BE2C (cell line): ENCODE data around the gene MYDGF.

Experiments used
- DNase-seq: peaks from one replicate; pipeline ENCODE4 v3.0.0-alpha.2; 2020
- H3K27me3 ChIP-seq: fragments of 250-450 bp; sonication (Bioruptor Pico); 2 replicates; pipeline ENCODE4 v1.5.1; 2020; ENCODE audit warnings: mild to moderate bottlenecking
- H3K36me3 ChIP-seq: fragments of 250-450 bp; sonication (Bioruptor Pico); 2 replicates; pipeline ENCODE4 v1.5.1; 2020; ENCODE audit warnings: mild to moderate bottlenecking
- H3K4me1 ChIP-seq: fragments of 250-450 bp; sonication (Bioruptor Pico); 2 replicates; pipeline ENCODE4 v1.5.1; 2020
- H3K4me3 ChIP-seq: 2 replicates; pipeline ENCODE4 v1.5.1; 2011; ENCODE audit warnings: low read depth, low read length
- H3K9me3 ChIP-seq: fragments of 250-450 bp; sonication (Bioruptor Pico); 2 replicates; pipeline ENCODE4 v1.5.1; 2020
- CTCF ChIP-seq: IDR thresholded peaks from 2 replicates; pipeline ENCODE4 v1.5.1; 2012; ENCODE audit warnings: mild to moderate bottlenecking, low read depth, low read length

MYDGF gene

GRCh38 chr19:4673216-4673615 is 3.1 kb upstream of the MYDGF start:
- no peak for TF ChIP-seq CTCF
- Histone ChIP-seq H3K4me1 (peaks cover 8% of the 10 kb centered on the region), H3K36me3 (peaks cover 16% of the 10 kb centered on the region), H3K27me3 (no peaks in the 10 kb centered on the region), H3K9me3 (no peaks in the 10 kb centered on the region), H3K4me3 (no peak overlapping the region)
- DNase-seq, result no peak

- Histone ChIP-seq H3K9me3 (no peaks in the 10 kb centered on the region), H3K4me1 (peaks cover 8% of the 10 kb centered on the region), H3K4me3 (no peak overlapping the region), H3K27me3 (no peaks in the 10 kb centered on the region), H3K36me3 (peaks cover 25% of the 10 kb centered on the region)
- TF ChIP-seq CTCF, result no peak
- no peak for DNase-seq
Measured at GRCh38 chr19:4671185-4671851, 1.2 kb upstream of the MYDGF start.

GRCh38 chr19:4664642-4665041 is 5.5 kb downstream of the MYDGF start:
- TF ChIP-seq CTCF, result no peak
- H3K27me3 ChIP-seq, result no peaks in the 10 kb centered on the region
- no peak for DNase-seq
- peaks cover 53% of the 10 kb centered on the region for H3K36me3 ChIP-seq
- no peaks in the 10 kb centered on the region for H3K9me3 ChIP-seq
- no peaks in the 10 kb centered on the region for H3K4me1 ChIP-seq
- H3K4me3 ChIP-seq, result no peak overlapping the region

- Histone ChIP-seq H3K4me1 (no peaks in the 10 kb centered on the region), H3K9me3 (no peaks in the 10 kb centered on the region), H3K4me3 (no peak overlapping the region), H3K27me3 (no peaks in the 10 kb centered on the region), H3K36me3 (peaks cover 53% of the 10 kb centered on the region)
- TF ChIP-seq CTCF, result no peak
- no peak for DNase-seq
Measured at GRCh38 chr19:4662812-4663211, 7.3 kb downstream of the MYDGF start.

- Histone ChIP-seq H3K9me3 (no peaks in the 10 kb centered on the region), H3K27me3 (no peaks in the 10 kb centered on the region), H3K4me1 (no peaks in the 10 kb centered on the region), H3K36me3 (peaks cover 49% of the 10 kb centered on the region), H3K4me3 (no peak overlapping the region)
- TF ChIP-seq CTCF, result no peak
- no peak for DNase-seq
Measured at GRCh38 chr19:4662020-4662695, 8.0 kb downstream of the MYDGF start.

- DNase-seq, result no peak
- Histone ChIP-seq H3K27me3 (no peaks in the 10 kb centered on the region), H3K4me1 (no peaks in the 10 kb centered on the region), H3K36me3 (peaks cover 47% of the 10 kb centered on the region), H3K9me3 (no peaks in the 10 kb centered on the region), H3K4me3 (no peak overlapping the region)
- no peak for TF ChIP-seq CTCF
Measured at GRCh38 chr19:4660993-4661392, 9.1 kb downstream of the MYDGF start.
